Activated T-helper 1 cell treated with anti-CD3 and anti-CD28 coated beads, Interleukin-2, amount 50 U/mL, for 16 hours (primary cell): ENCODE results near the gene SLC7A7.
"Not testable (repeated sequence)": the region's sequence is repeated elsewhere in the genome, so short reads cannot be mapped to it uniquely, and the experiment has no call there.

Experiments
- DNase-seq, 2 donors: peaks; one replicate each; pipeline ENCODE4 v3.0.0-alpha.2; 2020; ENCODE audit warnings: low read depth in 1 of 2, low spot score in 1 of 2

SLC7A7 gene

GRCh38 chr14:22764382-22764781 lies 50.9 kb downstream of the SLC7A7 start:
- DNase-seq: no peak

- DNase-seq: no peak
Measured at GRCh38 chr14:22761734-22762133, 53.5 kb downstream of the SLC7A7 start.

- DNase-seq: not testable (repeated sequence)
Measured at GRCh38 chr14:22757972-22758650, 57.1 kb downstream of the SLC7A7 start.

- no peak for DNase-seq
Measured at GRCh38 chr14:22753586-22753985, 61.6 kb downstream of the SLC7A7 start.

GRCh38 chr14:22752422-22752821 lies 62.8 kb downstream of the SLC7A7 start:
- no peak for DNase-seq

- no peak for DNase-seq
Measured at GRCh38 chr14:22748631-22749068, 66.6 kb downstream of the SLC7A7 start.

GRCh38 chr14:22748206-22748605 lies 67.0 kb downstream of the SLC7A7 start:
- no peak for DNase-seq

GRCh38 chr14:22747769-22748168 lies 67.5 kb downstream of the SLC7A7 start:
- DNase-seq: no peak

GRCh38 chr14:22740020-22740419 lies 75.2 kb downstream of the SLC7A7 start:
- no peak for DNase-seq

GRCh38 chr14:22739423-22739822 lies 75.8 kb downstream of the SLC7A7 start:
- no peak for DNase-seq

GRCh38 chr14:22737052-22737451 lies 78.2 kb downstream of the SLC7A7 start:
- no peak for DNase-seq

- not testable (repeated sequence) for DNase-seq
Measured at GRCh38 chr14:22736384-22736783, 78.9 kb downstream of the SLC7A7 start.

- DNase-seq: no peak
Measured at GRCh38 chr14:22735096-22735495, 80.1 kb downstream of the SLC7A7 start.

- no peak for DNase-seq
Measured at GRCh38 chr14:22733829-22734228, 81.4 kb downstream of the SLC7A7 start.

- DNase-seq: not testable (repeated sequence)
Measured at GRCh38 chr14:22732062-22732461, 83.2 kb downstream of the SLC7A7 start.

- DNase-seq: no peak
Measured at GRCh38 chr14:22726012-22726411, 89.2 kb downstream of the SLC7A7 start.

GRCh38 chr14:22725374-22725773 lies 89.9 kb downstream of the SLC7A7 start:
- DNase-seq: not testable (repeated sequence)

GRCh38 chr14:22724847-22725246 lies 90.4 kb downstream of the SLC7A7 start:
- DNase-seq: not testable (repeated sequence)

GRCh38 chr14:22723815-22724214 lies 91.4 kb downstream of the SLC7A7 start:
- no peak for DNase-seq
